Neutrophil (primary cell): ENCODE results near the gene THRAP3.

Source experiments
- H3K27ac ChIP-seq: fragments of 200-600 bp; sonication (generic); 2 replicates; pipeline ENCODE4 v1.5.1; 2016; ENCODE audit warnings: mild to moderate bottlenecking, moderate library complexity
- H3K27me3 ChIP-seq: fragments of 200-600 bp; sonication (generic); 2 replicates; pipeline ENCODE4 v1.6.0; 2016; ENCODE audit warnings: mild to moderate bottlenecking
- H3K36me3 ChIP-seq: fragments of 200-600 bp; sonication (generic); 2 replicates; pipeline ENCODE4 v1.5.1; 2017
- H3K4me1 ChIP-seq, 2 experiments: fragments of 200-600 bp in 1 of 2; sonication (generic) in 1 of 2; 1 replicate in 1 of 2; 2 replicates in 1 of 2; pipeline versions ENCODE4 v1.5.1 to v1.6.1; 2013 to 2016; ENCODE audit warnings: low read depth in 1 of 2, low read length in 1 of 2, mild to moderate bottlenecking in 1 of 2, moderate library complexity in 1 of 2; ENCODE audit not compliant: control insufficient read depth in 1 of 2, insufficient read depth in 1 of 2
- H3K4me3 ChIP-seq, 2 experiments: fragments of 200-600 bp in 1 of 2; sonication (generic) in 1 of 2; 1 replicate in 1 of 2; 2 replicates in 1 of 2; pipeline ENCODE4 v1.5.1; 2013 to 2016; ENCODE audit warnings: low read depth in 1 of 2, low read length in 1 of 2, mild to moderate bottlenecking in 1 of 2, moderate library complexity in 1 of 2
- H3K9me3 ChIP-seq: fragments of 200-600 bp; sonication (generic); 2 replicates; pipeline ENCODE4 v1.5.1; 2016
- CTCF ChIP-seq: fragments of 200-600 bp; sonication (generic); IDR thresholded peaks from 2 replicates; pipeline ENCODE4 v1.5.1; 2016; ENCODE audit warnings: antibody characterized with exemption

THRAP3 gene

DNA sequence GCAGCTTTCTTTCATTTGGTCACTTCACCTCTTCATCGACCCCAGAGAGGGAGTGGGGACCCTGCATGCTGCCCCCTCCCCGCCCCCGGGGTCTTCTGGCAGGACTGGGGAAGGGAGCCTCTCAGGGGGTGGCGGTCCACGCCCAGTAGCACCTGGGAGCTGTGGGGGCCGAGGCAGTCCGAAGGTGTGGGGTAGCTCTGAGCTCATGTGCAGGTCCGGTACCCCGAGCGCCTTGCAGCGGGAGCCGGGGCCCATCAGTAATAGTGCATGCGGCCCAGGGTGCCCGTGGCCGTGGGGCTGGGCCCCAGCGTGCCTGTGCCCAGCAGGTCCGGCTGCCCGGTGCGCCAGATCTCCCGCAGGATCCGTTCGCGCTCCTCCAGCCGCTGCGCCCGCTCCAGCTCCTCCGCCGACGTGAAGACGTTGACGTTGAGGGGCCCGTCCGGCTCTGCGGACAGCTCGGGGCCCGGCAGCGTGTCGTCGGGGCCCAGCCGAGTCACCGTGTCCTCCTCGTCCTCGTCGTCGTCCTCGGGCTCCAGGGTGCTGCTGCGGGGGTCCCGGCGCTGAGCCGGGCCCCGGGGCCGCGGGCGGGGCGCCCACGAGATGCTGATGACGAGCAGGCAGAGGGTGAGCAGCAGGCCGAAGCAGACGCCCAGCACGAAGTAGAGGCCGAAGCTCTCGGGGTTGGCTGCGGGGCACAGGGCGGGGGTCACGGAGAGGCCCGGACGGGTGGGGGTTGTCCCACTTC is 98.0 kb downstream of the THRAP3 start:
- Histone ChIP-seq H3K4me1 (peaks cover 38 to 41% of the 10 kb centered on the region in 2 experiments), H3K9me3 (no peaks in the 10 kb centered on the region), H3K27ac (peak overlapping the region; percentile 77), H3K36me3 (no peaks in the 10 kb centered on the region), H3K27me3 (peaks cover 67% of the 10 kb centered on the region), H3K4me3 (peak overlapping the region in 1 of 2 experiments; percentile 82)
- TF ChIP-seq CTCF, result no peak

DNA sequence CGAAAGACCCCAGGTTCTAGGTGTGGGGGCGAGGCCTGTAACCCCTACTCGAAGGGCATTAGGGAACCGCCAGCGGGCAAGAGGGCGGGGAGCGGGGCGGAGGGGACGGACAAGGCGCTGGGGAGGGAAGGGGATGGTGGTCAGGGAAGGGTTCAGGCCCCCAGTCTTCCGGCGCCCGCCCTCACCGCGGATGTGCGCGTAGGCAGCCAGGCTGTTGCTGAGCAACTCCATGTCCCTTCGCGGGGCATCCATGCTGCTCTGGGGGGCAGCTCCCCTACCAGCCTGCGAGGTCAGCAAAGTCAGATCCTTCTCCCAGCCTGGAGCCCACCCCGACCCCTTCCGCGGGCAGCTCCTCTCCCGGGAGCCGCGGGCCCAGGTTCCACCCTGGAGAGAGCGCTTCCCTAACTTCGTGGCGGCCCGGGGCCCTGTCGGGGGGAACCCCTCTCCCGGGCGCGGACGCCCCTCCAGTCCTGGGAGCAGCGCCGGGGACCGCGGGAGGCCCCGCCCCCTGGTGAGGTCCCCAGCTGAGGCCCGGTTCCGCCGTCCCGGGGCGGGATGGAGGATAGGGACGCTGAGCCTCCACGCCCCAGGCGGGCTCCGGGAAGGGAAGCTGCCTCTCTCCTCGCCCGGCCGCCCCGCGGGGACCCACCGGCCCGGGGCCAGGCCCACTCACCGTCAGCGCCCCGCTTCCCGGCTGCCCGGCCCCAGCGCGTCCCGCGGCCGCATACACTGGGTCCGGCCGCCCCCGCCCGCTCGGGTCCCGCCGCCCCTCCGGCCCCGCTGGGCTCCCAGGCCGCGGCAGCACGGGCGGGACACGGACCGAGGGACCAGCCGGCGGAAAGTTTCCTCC is 98.8 kb downstream of the THRAP3 start:
- no peaks in the 10 kb centered on the region for H3K9me3 ChIP-seq
- peaks cover 67% of the 10 kb centered on the region for H3K27me3 ChIP-seq
- no peaks in the 10 kb centered on the region for H3K36me3 ChIP-seq
- peak overlapping the region; percentile 77 for H3K27ac ChIP-seq
- H3K4me3 ChIP-seq, result peak overlapping the region; percentile 76 to 82
- TF ChIP-seq CTCF, result no peak
- H3K4me1 ChIP-seq, result peaks cover 38 to 41% of the 10 kb centered on the region in 2 experiments

DNA sequence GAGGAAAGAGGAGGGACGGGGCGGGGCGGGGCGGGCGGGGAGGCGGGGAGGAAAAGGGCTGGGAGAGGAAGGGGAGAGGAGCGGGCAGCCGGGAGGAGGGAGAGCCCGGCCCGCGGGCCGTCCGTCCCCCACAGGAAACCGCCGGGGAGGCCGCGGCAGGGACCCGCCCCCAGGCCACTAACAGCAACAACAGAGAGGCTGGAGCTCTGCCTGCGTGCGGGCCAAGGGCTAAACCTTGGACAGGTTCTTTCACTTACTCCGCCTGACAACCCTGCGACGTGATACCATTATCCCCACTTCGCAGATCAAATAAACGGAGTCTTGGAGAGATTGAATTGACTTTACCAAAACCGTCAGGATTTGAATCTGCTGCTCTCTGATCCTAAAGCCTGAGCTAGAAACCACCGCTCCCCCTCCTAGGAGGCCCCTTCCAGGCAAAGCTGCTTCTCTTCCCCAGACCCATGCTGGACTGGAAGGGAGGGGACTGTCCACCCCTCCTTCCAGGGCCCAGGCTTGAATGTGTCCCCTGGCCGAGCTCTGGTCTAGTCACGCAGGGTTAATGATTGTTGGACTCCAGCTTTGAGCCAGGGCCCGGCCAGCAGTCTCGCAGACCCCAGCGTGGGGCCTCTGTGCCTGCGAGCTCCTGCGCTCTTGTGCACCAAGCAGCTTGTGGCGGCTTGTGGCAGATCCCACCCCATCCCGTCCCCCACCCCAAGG is 99.6 kb downstream of the THRAP3 start, which contains the start of gene EVA1B:
EVA1B (minus strand) TSS at position 10 of the 717 bp plus-strand sequence. CDS start 608 bp downstream, outside the sequence.
- Histone ChIP-seq H3K27me3 (peaks cover 67% of the 10 kb centered on the region), H3K27ac (peak within 1 kb of the TSS; percentile 77), H3K4me3 (peak within 1 kb of the TSS; percentile 76 to 82), H3K9me3 (no peaks in the 10 kb centered on the region), H3K4me1 (peaks cover 38 to 41% of the 10 kb centered on the region in 2 experiments), H3K36me3 (no peaks in the 10 kb centered on the region)
- TF ChIP-seq CTCF, result no peak

- H3K36me3 ChIP-seq, result no peaks in the 10 kb centered on the region
- peak overlapping the region; percentile 76 to 82 for H3K4me3 ChIP-seq
- no peak for TF ChIP-seq CTCF
- no peaks in the 10 kb centered on the region for H3K9me3 ChIP-seq
- H3K4me1 ChIP-seq, result peaks cover 38 to 41% of the 10 kb centered on the region in 2 experiments
- peaks cover 67% of the 10 kb centered on the region for H3K27me3 ChIP-seq
- no peak overlapping the region for H3K27ac ChIP-seq
Observed at GRCh38 chr1:36324353-36324703, 100.1 kb downstream of the THRAP3 start.

GRCh38 chr1:36326499-36326898 is 102.3 kb downstream of the THRAP3 start:
- Histone ChIP-seq H3K27me3 (peaks cover 49% of the 10 kb centered on the region), H3K4me1 (peaks cover 26 to 29% of the 10 kb centered on the region in 2 experiments), H3K27ac (no peak overlapping the region), H3K9me3 (no peaks in the 10 kb centered on the region), H3K4me3 (no peak overlapping the region), H3K36me3 (no peaks in the 10 kb centered on the region)
- TF ChIP-seq CTCF, result no peak
